ENCODE data around the gene HOXD13. TPM values are rescaled to one million over a fixed set of nuclear protein-coding genes. Genes with fewer than 3 reads are reported as not detected.

The HOXD13 gene
- total and polyA plus RNA-seq, 2 of the 13 experiments (the other 11 are each of a cell fraction or from before 2014, with no cell fraction given): not detected

- TF ChIP-seq PREB (CRISPR knock-in tag; IDR thresholded peaks at IDR 0.05) (no peak), ZNF703 (CRISPR knock-in tag; IDR thresholded peaks at IDR 0.05; ENCODE audit: borderline replicate concordance) (no peak), AHDC1 (CRISPR knock-in tag; IDR thresholded peaks at IDR 0.05; ENCODE audit: borderline replicate concordance) (no peak), ZSCAN25 (CRISPR knock-in tag; IDR thresholded peaks at IDR 0.05) (no peak), ZBTB20 (CRISPR knock-in tag; IDR thresholded peaks at IDR 0.05; ENCODE audit: borderline replicate concordance, low read depth) (no peak), PHF20 (CRISPR knock-in tag; IDR thresholded peaks at IDR 0.05) (no peak), TAF15 (IDR thresholded peaks at IDR 0.05; ENCODE audit: low read depth, low read length, poor library complexity, severe bottlenecking) (no peak), ZNF567 (CRISPR knock-in tag; IDR thresholded peaks at IDR 0.05; ENCODE audit: borderline replicate concordance) (no peak)
- TF ChIP-seq, protein P1, sequence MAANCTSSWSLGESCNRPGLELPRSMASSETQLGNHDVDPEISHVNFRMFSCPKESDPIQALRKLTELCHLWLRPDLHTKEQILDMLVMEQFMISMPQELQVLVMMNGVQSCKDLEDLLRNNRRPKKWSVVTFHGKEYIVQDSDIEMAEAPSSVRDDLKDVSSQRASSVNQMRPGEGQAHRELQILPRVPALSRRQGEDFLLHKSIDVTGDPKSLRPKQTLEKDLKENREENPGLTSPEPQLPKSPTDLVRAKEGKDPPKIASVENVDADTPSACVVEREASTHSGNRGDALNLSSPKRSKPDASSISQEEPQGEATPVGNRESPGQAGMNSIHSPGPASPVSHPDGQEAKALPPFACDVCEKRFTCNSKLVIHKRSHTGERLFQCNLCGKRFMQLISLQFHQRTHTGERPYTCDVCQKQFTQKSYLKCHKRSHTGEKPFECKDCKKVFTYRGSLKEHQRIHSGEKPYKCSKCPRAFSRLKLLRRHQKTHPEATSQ (CRISPR knock-in tag; IDR thresholded peaks at IDR 0.05; ENCODE audit: borderline replicate concordance): no peak
Measured at GRCh38 chr2:176124947-176125771, 32.6 kb downstream of the HOXD13 start (continued).

Data from HepG2 (cell line).